HL-60/S4 treated with phorbol 12-myristate 13-acetate at 8.2 ng/mL for 4 days and 3 days (cell line): ENCODE data around the gene EEF1B2.
"Not testable (repeated sequence)": the region's sequence is repeated elsewhere in the genome, so short reads cannot be mapped to it uniquely, and the experiment has no call there.

ENCODE experiments used
- in situ Hi-C: fragments of 300-500 bp; cut with MboI; formaldehyde crosslinking; loops from 2 replicates; pipeline ENCODE4 v1.15.0; 2022; ENCODE audit warnings: low sequenced_read_pairs

The EEF1B2 gene

DNA sequence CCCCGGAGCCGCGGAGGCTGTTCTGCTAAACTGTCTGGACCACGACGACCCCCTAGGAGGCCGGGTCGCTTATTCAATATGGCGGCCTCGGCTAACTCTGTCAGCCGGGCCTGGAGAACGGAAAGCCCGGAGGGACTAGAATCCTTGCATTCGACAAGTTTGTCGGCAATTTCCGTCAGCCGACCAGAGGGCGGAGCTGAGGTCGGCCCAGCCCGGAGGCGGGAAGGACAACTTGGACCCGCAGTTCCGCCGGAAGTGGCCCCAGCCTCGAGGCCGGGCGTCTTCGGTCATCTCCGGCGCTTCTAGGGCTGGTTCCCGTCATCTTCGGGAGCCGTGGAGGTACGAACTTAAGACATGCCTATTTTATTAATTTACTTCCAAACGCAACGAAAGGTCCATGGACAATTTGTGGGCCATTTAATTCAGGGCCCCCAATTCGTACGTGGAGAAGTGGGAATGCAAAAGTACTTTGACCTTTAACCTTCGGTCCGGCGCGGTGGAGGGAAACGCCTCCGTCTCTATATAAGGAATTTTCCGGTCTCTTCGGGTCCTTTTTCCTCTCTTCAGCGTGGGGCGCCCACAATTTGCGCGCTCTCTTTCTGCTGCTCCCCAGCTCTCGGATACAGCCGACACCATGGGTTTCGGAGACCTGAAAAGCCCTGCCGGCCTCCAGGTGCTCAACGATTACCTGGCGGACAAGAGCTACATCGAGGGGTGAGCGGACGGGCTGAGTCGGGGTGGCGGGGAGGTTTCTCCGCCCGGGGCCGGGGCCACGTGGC is at the start of gene EEF1B2, which contains the start of gene NDUFS1:
TSS of gene EEF1B2 (plus strand) at position 550 of the 779 bp plus-strand sequence. CDS start at position 635, 85 bp downstream.
TSS of gene NDUFS1 (minus strand) at position 99 of the 779 bp plus-strand sequence. CDS start 5,766 bp downstream, outside the sequence.
- in situ Hi-C loops: no loop called here

DNA sequence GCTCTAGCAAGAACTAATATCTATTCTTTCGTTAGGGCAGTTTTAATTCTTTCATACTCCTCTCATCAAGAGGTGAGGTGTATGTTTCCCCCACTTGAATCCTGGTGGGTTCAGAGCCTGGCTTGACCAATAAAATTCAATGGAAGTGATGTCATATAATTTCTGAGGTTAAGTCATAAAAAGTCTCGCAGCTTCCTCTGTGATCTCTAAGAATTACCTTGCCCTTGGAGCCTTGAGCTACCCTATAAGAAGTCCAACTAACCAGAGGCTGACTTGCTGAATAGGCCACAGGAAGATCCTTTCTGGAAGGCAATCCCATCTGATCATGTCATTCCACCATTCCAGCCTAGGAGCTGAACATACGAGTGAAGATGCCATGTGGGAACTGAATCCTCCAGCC is 47.6 kb upstream of the EEF1B2 start:
- in situ Hi-C loops: no loop called here

DNA sequence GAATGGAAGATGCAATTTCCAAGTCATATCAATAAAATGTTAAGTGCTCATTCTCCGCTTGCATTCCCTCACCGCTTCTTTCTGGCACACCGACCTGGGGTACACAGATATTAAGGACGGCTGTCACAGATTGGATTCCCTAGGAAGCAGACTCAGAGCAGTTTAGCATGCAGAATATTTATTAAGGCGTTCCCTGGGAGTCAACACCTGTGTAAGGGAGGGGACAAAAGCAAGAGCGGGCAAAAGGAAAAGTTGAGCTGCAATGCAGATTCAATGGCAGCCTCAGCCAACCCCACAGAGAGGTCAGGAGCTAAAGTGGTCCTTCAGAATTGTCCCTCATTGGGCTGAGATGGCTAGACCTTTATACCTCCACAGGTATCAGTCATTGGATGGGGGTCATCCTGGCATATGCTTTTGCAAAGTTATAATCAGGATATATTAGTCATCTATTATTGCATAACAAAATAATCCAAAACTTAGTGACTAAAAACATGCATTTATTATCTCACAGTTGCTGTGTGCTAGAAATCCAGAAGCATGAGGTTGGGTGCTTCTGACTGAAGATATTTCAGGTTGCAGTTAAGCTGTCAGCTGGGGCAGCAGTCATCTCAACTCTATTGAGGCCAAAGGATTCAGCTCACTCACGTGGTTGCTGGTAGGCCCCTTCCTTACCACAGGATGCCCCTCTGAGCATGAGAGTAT is 46.7 kb upstream of the EEF1B2 start:
- in situ Hi-C loops: no loop called here

DNA sequence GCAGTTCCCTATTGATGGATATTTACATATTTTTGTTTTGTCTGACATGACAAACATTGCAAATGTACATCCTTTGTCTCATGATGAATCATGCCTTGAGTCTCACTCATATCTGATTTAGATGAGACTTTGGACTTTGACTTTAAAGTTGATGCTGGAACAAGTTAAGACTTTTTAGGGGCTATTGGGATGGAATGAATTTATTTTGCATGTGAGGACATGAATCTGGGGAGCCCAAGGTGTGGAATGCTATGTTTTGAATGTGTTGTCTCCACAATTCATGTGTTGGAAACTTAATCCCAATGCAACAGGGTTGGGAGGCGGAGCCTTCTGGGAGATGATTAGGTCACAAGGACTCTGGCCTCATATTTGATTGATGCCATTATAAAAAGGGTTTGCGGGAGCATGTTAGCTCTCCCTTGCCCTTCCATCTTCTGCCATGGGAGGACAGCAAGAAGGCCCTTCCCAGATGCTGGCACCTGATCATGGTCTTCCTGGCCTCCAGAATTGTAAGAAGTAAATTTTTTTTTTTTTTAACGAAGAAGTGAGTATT is 44.6 kb upstream of the EEF1B2 start:
- in situ Hi-C loops: no loop called here

DNA sequence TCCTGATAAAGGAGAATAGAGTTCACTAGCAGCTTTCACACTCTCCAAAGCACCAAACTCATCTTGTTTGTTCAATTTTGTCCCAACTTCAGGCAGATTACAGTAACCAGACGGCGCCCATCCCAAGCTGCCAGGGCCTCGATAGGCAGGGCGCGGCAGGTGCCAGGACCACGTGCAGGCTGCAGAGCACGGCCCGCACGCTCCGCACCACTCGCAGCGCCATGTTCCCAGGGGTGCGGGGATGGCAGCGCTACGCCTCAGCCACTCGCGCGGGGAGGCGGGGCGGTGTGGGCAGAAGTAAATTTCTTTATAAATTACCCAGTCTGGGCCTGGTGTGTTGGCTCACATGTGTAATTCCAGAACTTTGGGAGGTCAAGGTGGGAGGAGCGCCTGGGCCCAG is 43.4 kb upstream of the EEF1B2 start:
- in situ Hi-C loops: no loop called here

DNA sequence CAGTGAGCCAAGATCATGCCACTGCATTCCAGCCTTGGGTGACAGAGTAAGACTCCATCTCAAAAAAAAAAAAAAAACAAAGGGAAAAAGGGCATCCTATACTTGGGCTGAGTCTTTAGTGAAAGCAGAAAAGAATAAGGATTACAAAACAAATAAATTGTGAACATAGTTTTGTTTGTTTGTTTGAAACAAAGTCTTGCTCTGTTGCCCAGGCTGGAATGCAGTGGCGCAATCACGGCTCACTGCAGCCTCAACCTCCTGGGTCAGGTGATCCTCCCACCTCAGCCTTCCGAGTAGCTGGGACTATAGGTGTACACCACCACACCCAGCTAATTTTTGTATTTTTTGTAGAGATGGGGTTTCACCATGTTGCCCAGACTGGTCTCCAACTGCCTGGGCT is 37.1 kb upstream of the EEF1B2 start:
- in situ Hi-C loops: not testable (repeated sequence)

DNA sequence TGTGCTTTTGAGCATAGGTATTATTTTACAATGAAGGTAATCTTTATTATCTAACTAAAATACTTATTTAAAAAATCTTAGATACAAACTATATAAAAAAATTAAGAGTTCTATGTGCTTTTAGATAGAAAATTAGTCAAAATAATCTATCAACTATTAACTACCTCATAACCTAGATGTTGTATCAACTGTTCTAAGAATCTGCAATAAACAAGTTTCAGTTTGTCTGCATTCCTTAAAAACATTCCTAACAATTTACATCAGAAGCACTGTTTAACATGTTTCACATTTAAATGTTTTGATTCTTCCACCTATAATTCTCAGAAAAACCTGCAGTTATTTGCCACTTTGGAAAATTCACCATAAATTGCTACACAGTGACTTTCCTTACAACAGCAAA is 33.8 kb upstream of the EEF1B2 start:
- in situ Hi-C loops: no loop called here

DNA sequence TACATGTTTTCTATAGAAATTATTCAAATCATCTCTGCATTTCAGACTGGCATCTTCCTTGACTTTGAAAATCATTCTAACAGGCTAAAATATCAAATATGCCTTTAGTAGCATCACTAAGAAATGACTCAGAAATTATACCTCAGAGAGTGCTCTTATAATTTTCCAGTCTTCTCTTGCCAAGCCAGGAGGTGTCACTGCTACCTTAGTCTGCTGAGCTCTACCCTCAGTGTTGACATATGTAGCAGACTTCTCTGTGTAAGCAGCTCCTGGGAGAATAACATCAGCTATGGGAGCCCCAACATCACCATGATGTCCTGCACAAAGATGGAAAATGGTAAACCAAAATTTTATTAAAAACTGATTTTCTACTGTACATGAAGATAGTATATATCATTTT is 32.0 kb upstream of the EEF1B2 start:
- in situ Hi-C loops: no loop called here

DNA sequence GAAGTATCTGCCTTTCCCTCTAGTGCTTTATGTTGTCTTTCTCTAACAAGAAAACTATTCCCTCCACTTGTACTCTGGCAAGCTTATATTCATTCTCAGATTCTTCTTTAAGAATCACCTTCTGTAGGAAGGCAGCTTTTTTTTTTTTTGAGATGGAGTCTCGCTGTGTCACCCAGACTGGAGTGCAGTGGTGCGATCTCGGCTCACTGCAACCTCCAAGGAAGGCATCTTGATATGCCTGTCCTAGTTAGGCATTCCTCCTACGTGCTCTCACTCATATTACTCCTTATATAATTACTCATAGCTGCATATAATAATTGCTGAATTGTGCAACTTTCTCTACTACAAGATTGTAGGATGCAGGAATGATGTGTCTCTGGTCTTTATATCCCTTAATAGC is 16.2 kb upstream of the EEF1B2 start:
- in situ Hi-C loops: no loop called here

DNA sequence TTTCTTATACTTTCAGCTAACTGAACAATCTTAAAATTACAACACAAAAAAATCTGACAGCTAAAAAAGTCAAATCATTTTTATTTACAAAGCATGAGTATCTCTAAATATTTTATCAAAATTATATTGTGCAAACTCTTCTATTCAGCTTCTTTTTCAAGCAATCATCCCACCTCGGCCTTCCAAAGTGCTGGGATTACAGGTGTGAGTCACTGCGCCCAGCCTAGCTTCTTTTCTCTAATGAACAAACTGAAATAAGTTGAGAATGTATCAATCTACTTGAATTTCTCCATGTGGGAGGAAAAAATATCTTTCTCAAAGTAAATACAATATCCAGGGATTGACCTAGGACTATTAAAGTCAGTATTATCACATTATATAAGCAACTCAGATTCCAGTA is 15.3 kb upstream of the EEF1B2 start:
- in situ Hi-C loops: no loop called here

DNA sequence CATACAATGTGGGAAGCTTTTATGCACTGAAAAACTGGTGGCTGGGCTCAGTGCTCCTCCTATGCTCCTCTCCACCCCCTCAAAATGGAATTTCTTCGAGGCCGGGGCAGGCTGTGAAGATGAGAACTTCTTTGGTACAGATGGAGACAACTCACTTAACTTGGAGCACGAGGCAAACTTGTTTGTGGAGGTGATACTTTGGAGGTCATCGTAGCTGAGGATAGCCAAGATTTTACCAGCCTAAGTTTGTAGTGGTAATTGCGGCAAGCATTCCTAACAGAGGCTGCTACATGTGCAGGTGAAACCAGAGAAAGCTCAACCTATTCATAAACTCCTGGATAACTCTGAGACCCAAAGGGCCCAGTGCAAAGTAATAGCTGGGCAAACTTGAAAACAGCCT is 14.0 kb upstream of the EEF1B2 start:
- in situ Hi-C loops: no loop called here

DNA sequence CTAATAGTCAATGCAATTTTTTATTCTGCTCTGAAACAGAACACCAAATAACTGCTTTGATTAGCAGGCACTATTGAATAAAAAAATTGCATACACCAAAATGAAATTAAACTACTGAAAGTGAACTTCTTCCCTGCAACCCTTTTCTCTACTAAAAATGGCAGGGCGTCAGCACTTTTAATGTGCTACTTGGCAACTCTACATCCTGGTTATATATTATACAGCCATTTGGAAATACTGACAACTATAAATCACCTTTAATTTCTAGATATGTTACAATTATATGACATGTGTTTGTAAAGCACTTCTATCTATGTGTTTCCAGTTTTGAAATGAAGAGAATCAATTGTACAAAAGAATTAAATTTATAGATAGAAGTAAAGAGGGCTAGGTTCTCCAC is 10.4 kb upstream of the EEF1B2 start:
- in situ Hi-C loops: no loop called here

DNA sequence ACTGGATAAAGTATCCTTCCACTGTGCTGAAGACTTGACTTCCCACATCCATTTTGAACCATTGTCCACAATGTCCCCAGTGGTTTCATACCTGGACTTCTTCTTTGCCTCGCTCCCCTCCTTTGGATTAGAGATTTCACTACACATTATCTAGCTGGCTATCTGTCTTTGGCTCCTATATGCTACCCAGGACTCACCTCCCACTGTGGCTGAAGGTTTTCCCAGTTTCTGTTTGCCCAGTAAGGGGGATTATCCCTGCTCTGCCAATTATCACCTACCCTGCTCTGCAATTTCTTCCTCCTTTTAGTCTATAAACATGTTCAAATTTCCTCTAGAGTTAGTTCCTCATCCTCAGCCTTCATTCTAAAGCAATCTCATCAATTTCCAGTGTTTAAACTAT is 9.5 kb upstream of the EEF1B2 start:
- in situ Hi-C loops: no loop called here

DNA sequence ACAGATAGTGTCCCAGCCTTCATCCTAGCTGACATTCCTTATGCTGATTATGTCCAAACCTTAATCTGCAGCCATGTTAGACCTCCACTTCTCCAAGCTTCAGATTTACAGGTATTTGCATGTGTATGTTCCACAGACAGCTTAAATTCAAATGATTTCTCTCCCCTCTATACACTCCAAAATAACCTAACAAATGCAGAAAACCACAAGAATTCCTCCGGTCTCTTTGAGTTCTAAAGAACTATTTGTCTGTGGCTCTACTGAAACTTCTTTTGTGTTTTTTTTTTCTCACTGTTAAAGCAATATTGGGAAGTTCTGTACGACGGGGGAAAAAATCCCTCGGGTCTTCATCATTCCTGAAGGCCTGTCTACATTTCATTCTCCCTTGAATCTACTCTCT is 9.1 kb upstream of the EEF1B2 start:
- in situ Hi-C loops: no loop called here

DNA sequence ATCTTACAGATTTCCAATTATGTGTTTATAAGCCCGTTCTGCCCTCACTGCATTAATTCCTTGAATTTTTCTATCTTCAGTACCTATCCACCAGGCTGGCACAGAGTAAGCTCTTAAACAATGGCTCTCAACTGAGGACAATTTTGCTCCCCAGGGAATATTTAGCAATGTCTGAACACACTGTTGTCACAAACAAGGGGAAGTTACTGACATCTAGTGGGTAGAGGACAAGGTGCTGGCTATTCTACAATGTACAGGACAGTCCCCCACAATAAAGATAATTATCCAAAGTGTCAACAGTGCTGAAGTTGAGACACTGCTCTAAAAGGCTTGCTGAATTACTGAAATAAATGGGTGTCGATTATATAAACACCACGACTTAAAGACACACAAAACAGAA is 5.5 kb upstream of the EEF1B2 start:
- in situ Hi-C loops: no loop called here

DNA sequence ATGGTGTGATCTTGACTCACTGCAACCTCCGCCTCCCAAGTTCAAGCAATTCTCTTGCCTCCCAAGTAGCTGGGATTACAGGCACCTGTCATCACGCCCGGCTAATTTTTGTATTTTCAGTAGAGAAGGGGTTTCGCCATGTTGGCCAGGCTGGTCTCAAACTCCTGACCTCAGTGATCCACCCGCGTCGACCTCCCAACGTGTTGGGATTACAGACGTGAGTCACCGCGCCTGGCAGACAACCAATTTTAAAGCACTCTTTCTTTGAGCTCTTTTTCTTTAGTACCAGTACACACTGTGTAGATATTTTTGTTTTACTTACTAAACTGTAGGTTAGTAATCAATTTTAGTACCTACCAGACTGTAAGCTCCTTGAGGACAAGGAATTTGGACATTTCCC is 2.7 kb upstream of the EEF1B2 start:
- in situ Hi-C loops: not testable (repeated sequence)

DNA sequence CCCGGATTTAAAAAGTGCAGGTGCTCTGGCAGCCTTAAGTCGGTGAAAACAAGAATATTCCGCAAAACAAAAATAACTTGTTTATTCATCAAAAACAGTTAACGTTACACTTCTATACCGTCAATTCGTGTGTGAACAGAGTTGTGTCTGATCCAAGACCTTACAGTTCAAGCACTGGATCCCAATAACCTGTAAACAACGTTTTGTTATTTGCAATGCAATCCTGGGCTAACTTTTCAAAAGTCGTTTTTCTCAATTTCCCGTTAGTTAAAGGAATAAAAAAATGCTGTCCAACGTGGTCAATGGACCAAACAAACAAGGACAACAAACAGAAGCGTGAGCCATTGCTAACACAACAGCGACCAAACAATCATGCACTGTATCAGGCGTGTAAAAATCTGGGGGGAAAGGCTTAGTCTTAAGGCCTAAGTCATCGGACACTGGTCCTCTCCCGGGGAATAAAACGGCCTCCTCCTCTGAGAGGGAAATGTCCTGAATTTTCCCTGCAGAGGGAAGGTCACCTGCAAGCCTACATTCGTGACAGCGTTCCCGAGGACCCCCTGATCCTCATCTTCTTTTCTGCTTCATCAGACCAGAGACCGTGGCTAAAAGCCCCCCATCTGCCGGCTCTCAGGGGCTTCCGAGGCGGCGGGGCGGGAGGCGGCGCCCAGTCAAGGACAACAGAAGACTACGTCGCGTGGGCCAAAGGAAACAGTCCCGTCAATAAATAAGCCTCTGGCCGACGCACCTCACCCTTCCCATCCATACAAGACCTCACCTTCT is 941 bp upstream of the EEF1B2 start:
- in situ Hi-C loops: no loop called here

DNA sequence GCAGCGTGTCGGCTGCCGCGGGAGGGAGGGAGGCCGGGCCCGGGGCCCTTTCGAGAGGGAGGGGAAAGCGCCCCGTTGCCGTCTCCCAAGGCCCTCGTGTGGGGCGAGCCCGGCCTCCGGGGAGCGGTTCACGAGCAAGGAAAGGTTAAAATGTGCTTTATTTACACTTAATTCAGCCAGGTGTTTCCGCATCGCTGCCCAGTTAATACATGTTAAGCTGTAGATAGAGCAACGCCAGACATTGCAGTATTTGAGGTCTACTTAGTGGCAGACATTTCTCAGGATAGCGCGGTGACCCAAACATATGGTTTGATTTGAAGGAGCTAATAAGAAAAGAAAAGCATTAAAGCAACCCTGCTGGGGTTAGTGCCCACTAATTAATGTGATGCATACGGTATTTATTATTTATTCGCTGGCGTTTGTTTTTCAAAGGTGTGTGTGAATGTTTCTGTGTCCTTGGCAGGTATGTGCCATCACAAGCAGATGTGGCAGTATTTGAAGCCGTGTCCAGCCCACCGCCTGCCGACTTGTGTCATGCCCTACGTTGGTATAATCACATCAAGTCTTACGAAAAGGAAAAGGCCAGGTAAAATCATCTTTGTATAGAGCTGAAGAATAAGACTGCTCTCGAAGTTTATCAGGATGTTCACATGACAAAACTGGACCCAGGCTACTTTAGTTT is 571 bp downstream of the EEF1B2 start:
- in situ Hi-C loops: no loop called here

DNA sequence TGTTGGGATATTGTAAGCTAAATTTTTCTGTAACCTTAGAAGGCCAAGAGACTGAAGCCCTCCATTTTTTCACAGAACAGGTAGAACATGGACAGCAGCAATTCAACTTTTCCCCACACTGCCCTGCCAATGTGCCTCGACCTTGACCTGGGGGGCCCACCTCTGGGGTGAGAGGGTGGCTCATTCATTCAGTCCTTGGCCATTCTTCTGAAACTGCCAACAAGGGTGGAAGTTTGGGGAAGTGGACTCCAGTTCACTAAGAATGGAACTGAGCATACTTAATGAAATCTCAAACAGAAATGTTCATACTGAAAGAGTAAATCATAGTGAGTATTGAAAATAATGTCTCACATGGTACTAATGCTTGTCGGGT is 1.1 kb downstream of the EEF1B2 start:
- in situ Hi-C loops: no loop called here

DNA sequence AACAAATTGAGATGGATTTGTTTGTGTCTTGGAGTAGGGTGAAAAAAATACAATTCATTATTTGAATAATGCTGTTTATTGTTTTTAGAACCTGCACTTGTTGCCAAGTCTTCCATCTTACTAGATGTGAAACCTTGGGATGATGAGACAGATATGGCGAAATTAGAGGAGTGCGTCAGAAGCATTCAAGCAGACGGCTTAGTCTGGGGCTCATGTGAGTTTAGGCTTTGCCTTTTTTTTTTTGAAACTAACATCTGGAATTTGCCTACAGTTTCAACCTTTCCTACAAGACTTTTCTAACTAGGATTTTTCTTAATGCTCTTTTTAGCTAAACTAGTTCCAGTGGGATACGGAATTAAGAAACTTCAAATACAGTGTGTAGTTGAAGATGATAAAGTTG is 2.7 kb downstream of the EEF1B2 start:
- in situ Hi-C loops: not testable (repeated sequence)
